Activated B cell treated with CpG ODN at 0.5 μM for 24 hours (primary cell): ENCODE data around the gene RTP3. TPM values are rescaled to one million over a fixed set of nuclear protein-coding genes. Genes with fewer than 3 reads are reported as not detected.
"Not testable (repeated sequence)": the region's sequence is repeated elsewhere in the genome, so short reads cannot be mapped to it uniquely, and the experiment has no call there.

ENCODE experiments used
- ATAC-seq: fragments of 200-7000 bp; cut with Tn5 transposase; one replicate; pipeline ENCODE4 v1.10.0; 2021; ENCODE audit warnings: low read depth, mild to moderate bottlenecking, moderate library complexity
- CTCF ChIA-PET: fragments of 350-600 bp; sonication (Branson Sonifier 250); formaldehyde crosslinking; loops from one replicate; lab custom pipeline; 2021; ENCODE audit warnings: antibody characterized with exemption; lab: Charles Lee
- POLR2A ChIA-PET: fragments of 350-600 bp; sonication (Branson Sonifier 250); formaldehyde crosslinking; loops from one replicate; lab custom pipeline; 2021; ENCODE audit warnings: antibody characterized with exemption; lab: Charles Lee
- DNase-seq: peaks from one replicate; pipeline ENCODE4 v3.0.0; 2022
- H3K27ac Mint-ChIP-seq: one replicate; pipeline ENCODE4 v1.8.0; 2020; ENCODE audit warnings: mixed read lengths
- H3K27me3 Mint-ChIP-seq: one replicate; pipeline ENCODE4 v1.8.0; 2021; ENCODE audit warnings: mixed read lengths
- H3K36me3 Mint-ChIP-seq: one replicate; pipeline ENCODE4 v1.8.0; 2021; ENCODE audit warnings: low read depth, mixed read lengths
- H3K4me1 Mint-ChIP-seq: one replicate; pipeline ENCODE4 v1.8.0; 2021; ENCODE audit warnings: mixed read lengths
- H3K4me3 Mint-ChIP-seq: one replicate; pipeline ENCODE4 v1.8.0; 2020; ENCODE audit warnings: mild to moderate bottlenecking, mixed read lengths
- H3K9me3 Mint-ChIP-seq: one replicate; pipeline ENCODE4 v1.8.0; 2020; ENCODE audit warnings: mixed read lengths
- intact Hi-C: fragments of 100-400 bp; cut with micrococcal nuclease; formaldehyde crosslinking; loops from one replicate; pipeline ENCODE4 v1.15.1; 2024
- total RNA-seq: library from RNA; stranded (reverse); gene quantifications from 2 replicates; pipeline ENCODE4 v1.2.3, GENCODE V29; 2022
- TF ChIP-seq, protein P1 (sequence below): fragments of 200-600 bp; IDR thresholded peaks from one replicate; pipeline ENCODE4 v1.8.0; 2022; ENCODE audit warnings: antibody characterized with exemption, mild to moderate bottlenecking

The RTP3 gene
- total RNA-seq, 1 donor from 2014 or later, result not detected

DNA sequence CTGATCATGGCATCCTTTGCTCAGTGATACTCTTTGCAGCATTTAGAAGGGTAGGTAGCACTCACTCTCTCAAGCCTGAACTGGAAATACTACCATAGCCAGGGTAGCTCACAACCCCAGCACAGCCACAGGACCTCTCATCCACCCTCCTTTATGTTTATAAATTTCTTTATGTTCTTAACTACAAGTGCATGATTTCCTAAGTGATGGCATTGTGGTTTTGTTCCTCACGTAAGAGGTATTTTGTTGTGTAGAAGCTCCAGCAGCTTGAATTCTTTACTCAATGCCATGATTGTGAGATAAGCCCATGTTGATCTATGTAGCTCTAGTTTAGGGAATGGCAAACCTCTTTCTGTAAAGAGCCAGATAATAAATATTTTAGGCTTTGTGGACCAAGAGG, 7.9 kb upstream of the RTP3 start:
- Mint-ChIP-seq H3K4me1 (peaks cover 12% of the 10 kb centered on the region), H3K9me3 (no peaks in the 10 kb centered on the region), H3K27me3 (peaks cover 2% of the 10 kb centered on the region), H3K27ac (no peak overlapping the region), H3K36me3 (no peaks in the 10 kb centered on the region), H3K4me3 (no peak overlapping the region)
- ATAC-seq (no peak), DNase-seq (no peak)
- CTCF ChIA-PET, result interaction anchor here (1.6 to 9.0 kb wide), 10 partner anchors 8 to 140 kb away, joined by 7 to 229 read pairs (median 17); partner anchors contain the start of gene RTP3
- TF ChIP-seq, protein P1, sequence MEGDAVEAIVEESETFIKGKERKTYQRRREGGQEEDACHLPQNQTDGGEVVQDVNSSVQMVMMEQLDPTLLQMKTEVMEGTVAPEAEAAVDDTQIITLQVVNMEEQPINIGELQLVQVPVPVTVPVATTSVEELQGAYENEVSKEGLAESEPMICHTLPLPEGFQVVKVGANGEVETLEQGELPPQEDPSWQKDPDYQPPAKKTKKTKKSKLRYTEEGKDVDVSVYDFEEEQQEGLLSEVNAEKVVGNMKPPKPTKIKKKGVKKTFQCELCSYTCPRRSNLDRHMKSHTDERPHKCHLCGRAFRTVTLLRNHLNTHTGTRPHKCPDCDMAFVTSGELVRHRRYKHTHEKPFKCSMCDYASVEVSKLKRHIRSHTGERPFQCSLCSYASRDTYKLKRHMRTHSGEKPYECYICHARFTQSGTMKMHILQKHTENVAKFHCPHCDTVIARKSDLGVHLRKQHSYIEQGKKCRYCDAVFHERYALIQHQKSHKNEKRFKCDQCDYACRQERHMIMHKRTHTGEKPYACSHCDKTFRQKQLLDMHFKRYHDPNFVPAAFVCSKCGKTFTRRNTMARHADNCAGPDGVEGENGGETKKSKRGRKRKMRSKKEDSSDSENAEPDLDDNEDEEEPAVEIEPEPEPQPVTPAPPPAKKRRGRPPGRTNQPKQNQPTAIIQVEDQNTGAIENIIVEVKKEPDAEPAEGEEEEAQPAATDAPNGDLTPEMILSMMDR, result no peak
- POLR2A ChIA-PET, result interaction anchor here (1.5 to 3.4 kb wide), 4 partner anchors 9 to 140 kb away, joined by 7 to 23 read pairs (median 15); partner anchors contain the start of gene RTP3
- intact Hi-C loops, result loop anchor here (2.0 kb wide), 2 partner anchors 205 to 419 kb away; no protein-coding TSS in a partner anchor

DNA sequence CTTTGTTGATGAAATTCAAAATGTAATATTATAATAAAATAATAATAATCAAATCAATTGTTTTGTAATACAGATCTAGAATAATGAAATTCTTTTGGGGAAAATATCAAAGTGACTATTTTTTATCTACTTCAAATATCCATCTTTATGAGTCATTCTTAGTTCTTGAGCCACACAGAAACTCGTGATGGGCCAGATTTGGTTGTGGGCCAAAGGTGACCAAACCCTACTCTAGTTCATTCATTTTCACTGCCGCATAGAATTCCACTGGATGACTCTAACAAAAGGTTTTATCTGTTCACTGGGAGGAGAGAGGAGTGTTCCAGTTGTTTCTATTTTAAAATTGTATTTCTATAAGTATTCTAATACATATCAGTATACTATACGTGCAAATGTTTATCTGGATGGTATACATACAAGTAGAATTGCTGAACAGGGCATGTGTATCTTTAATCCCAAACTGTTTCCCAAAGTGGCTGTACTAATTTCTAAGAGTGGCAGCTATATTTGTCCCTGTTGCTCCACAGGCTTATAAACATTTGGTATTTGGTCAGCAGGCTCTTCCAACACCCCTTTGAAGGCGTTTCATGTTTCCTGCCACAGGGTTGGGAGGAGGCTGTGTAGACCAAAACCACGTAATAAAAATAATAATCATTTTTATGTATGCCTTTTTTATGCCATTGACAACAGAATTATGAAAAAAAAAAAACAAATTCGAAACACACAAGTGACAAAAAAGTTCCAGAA, 7.3 kb upstream of the RTP3 start:
- DNase-seq (no peak), ATAC-seq (no peak)
- H3K4me3 Mint-ChIP-seq, result no peak overlapping the region
- H3K27ac Mint-ChIP-seq, result no peak overlapping the region
- CTCF ChIA-PET, result interaction anchor here (2.7 to 9.0 kb wide), 5 partner anchors 7 to 140 kb away, joined by 21 to 229 read pairs (median 101); partner anchors contain the start of gene RTP3
- no peaks in the 10 kb centered on the region for H3K36me3 Mint-ChIP-seq
- peaks cover 12% of the 10 kb centered on the region for H3K4me1 Mint-ChIP-seq
- no peaks in the 10 kb centered on the region for H3K9me3 Mint-ChIP-seq
- H3K27me3 Mint-ChIP-seq, result peaks cover 2% of the 10 kb centered on the region
- POLR2A ChIA-PET, result interaction anchor here (0.7 to 3.4 kb wide), 4 partner anchors 8 to 70 kb away, joined by 3 to 23 read pairs (median 11); partner anchors contain the start of gene RTP3
- intact Hi-C loops, result no loop called here
- TF ChIP-seq, protein P1, result no peak

DNA sequence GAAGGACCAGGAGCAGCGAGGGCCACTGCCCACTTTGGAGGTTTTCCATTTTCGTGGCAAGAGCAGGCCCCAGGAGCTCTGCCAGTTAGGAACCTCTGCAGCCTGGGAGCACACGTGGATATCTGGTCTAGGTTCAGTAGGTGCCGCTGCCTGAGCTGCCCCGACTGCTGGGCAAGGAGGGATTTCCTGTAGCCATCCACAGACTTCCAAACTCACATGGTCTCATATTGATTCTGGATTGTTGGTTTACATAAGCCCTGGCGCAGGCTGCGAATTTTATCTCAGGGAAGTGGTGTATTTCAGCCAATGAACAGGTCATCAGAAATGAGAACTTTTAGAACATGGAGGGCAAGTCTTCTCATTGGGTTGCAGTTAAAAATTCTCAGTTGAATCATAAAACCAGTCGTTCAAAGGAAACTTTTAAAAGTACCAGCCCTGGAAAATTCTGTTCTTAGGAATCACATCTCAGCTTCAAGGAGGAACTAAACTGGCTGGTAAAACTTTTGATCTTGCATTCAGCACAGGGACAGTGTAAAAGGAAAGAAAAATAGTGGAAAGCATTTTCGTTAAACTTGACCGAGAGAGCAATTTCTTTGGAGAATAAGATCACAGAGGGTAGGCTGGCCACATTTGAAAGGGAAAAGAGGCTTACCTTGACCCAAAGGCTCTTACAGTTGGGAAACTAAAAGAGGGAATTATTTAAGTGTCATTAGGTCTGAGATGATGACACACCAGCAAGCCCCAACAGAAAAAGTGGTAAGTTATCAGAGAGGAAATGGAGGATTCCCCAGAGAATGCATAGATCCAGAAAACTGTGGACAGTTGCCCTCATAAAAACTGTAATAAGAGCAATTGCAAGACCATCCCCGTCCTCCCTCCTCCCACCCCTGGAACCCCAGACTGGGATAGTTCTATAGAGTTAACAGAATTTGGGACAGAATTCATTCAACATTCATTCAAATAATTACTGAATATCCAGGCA, 6.4 kb upstream of the RTP3 start:
- intact Hi-C loops, result no loop called here
- ChIA-PET CTCF (interaction anchor here (1.6 to 9.0 kb wide), 3 partner anchors 49 to 138 kb away, joined by 9 to 229 read pairs (median 101); no protein-coding TSS in a partner anchor), POLR2A (interaction anchor here (0.7 to 3.4 kb wide), 2 partner anchors 47 to 69 kb away, joined by 3 to 23 read pairs; no protein-coding TSS in a partner anchor)
- H3K4me1 Mint-ChIP-seq, result peaks cover 12% of the 10 kb centered on the region
- DNase-seq (no peak), ATAC-seq (no peak)
- no peak overlapping the region for H3K27ac Mint-ChIP-seq
- peaks cover 2% of the 10 kb centered on the region for H3K27me3 Mint-ChIP-seq
- no peak overlapping the region for H3K4me3 Mint-ChIP-seq
- TF ChIP-seq, protein P1, result no peak
- H3K9me3 Mint-ChIP-seq, result no peaks in the 10 kb centered on the region
- no peaks in the 10 kb centered on the region for H3K36me3 Mint-ChIP-seq

DNA sequence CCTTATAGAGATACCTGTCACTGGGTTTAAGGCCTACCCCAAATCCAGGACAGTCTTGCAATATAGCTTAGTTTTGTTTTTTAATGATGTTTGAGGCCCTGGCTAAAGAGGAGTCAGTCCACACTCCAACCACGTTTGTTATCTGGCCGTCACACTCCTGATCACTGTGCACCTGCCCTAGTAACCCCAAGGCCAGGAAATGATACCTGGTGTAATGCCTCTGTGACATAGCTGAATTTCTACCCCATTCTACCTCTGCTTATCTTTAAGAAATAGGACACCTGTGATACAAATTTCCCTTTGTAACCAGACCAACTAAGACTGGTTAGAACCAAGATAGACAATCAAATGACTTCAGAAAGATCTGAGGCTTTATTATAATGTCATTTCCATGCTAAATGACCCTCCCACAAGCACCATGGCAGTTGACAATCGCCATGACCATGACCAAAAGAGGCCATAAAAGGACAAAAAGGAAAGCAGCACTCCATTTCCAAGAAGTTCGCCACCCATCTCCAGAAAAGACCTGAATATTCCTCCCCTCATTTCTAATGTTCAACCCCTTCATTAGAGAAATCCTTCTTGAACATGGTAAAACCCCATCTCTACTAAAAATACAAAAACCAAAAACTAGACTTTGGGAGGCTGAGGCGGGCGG, 4.8 kb upstream of the RTP3 start:
- H3K36me3 Mint-ChIP-seq, result no peaks in the 10 kb centered on the region

DNA sequence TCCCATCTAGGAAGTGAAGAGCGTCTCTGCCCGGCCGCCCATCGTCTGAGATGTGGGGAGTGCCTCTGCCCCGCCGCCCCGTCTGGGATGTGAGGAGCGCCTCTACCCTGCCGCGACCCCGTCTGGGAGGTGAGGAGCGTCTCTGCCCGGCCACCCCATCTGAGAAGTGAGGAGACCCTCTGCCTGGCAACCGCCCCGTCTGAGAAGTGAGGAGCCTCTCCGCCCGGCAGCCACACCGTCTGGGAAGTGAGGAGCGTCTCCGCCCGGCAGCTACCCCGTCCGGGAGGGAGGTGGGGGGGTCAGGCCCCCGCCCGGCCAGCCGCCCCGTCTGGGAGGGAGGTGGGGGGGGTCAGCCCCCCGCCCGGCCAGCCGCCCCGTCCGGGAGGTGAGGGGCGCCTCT, 3.3 kb upstream of the RTP3 start:
- ATAC-seq, intact Hi-C loops, H3K4me3 Mint-ChIP-seq, POLR2A ChIA-PET, H3K9me3 Mint-ChIP-seq, H3K27me3 Mint-ChIP-seq, H3K36me3 Mint-ChIP-seq, CTCF ChIA-PET, H3K4me1 Mint-ChIP-seq, H3K27ac Mint-ChIP-seq, DNase-seq: not testable (repeated sequence)

More for the DNA sequence above, 4.8 kb upstream of the RTP3 start:
- TF ChIP-seq, protein P1, result no peak
- Mint-ChIP-seq H3K27me3 (peaks cover under 1% of the 10 kb centered on the region), H3K9me3 (no peaks in the 10 kb centered on the region), H3K27ac (no peak overlapping the region), H3K4me3 (no peak overlapping the region), H3K4me1 (peaks cover 19% of the 10 kb centered on the region)
- POLR2A ChIA-PET, result interaction anchor here (0.6 kb wide), 1 partner anchor 66 kb away, joined by 3 read pairs; no protein-coding TSS in a partner anchor
- CTCF ChIA-PET, result interaction anchor here (0.6 to 9.0 kb wide), 3 partner anchors 67 to 1734 kb away, joined by 4 to 229 read pairs (median 9); no protein-coding TSS in a partner anchor
- DNase-seq (no peak), ATAC-seq (no peak)
- intact Hi-C loops, result no loop called here
